22Rv1 (cell line): ENCODE data around the gene OLR1.

Experiments
- H3K27ac ChIP-seq: fragments of 450-650 bp; 2 replicates; pipeline ENCODE4 v1.5.1; 2017
- ZFX ChIP-seq: fragments of 450-650 bp; IDR thresholded peaks from 2 replicates; pipeline ENCODE4 v1.6.1; 2017; ENCODE audit warnings: antibody characterized with exemption, borderline replicate concordance
- TF ChIP-seq, protein P1 (sequence below): fragments of 450-650 bp; IDR thresholded peaks from 2 replicates; pipeline ENCODE4 v1.5.1; 2017; ENCODE audit warnings: mild to moderate bottlenecking

OLR1 gene

DNA sequence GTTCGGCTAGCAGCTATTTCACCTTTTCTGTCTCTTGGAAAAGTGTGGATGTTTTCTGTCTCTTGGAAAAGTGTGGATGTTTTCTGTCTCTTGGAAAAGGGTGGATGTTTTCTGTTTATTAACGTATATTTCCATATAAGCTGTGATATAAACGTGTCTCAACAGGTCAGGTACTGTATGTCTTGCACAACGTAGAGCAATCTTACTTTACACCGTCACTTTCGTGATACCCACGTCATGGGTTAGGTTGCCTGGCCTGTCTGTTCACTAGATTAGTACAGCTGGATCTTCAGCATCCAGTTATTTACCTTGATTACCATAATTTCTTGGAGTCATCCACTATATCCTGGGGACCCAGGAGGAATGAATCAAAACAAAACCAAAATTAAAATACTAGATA lies 56.0 kb downstream of the OLR1 start:
- H3K27ac ChIP-seq = no peak overlapping the region
- no peak for TF ChIP-seq ZFX
- TF ChIP-seq, protein P1, sequence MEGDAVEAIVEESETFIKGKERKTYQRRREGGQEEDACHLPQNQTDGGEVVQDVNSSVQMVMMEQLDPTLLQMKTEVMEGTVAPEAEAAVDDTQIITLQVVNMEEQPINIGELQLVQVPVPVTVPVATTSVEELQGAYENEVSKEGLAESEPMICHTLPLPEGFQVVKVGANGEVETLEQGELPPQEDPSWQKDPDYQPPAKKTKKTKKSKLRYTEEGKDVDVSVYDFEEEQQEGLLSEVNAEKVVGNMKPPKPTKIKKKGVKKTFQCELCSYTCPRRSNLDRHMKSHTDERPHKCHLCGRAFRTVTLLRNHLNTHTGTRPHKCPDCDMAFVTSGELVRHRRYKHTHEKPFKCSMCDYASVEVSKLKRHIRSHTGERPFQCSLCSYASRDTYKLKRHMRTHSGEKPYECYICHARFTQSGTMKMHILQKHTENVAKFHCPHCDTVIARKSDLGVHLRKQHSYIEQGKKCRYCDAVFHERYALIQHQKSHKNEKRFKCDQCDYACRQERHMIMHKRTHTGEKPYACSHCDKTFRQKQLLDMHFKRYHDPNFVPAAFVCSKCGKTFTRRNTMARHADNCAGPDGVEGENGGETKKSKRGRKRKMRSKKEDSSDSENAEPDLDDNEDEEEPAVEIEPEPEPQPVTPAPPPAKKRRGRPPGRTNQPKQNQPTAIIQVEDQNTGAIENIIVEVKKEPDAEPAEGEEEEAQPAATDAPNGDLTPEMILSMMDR = no peak

DNA sequence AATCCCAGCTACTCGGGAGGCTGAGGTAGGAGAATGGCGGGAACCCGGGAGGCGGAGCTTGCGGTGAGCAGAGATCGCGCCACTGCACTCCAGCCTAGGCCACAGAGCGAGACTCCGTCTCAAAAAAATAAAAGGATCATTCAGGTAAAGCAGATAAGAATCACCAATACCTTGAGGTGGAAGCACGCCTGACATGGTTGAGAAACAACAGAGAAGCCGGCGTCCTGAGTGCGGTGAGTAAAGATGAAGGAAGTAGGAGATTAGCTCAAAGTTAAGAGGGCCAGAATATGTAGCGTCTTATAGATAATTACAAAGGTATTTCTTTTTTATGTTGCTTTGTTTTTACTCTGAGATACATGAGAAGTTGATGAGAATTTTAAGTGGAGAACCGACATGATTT lies 56.6 kb downstream of the OLR1 start:
- TF ChIP-seq ZFX = no peak
- TF ChIP-seq, protein P1 = no peak
- no peak overlapping the region for H3K27ac ChIP-seq

DNA sequence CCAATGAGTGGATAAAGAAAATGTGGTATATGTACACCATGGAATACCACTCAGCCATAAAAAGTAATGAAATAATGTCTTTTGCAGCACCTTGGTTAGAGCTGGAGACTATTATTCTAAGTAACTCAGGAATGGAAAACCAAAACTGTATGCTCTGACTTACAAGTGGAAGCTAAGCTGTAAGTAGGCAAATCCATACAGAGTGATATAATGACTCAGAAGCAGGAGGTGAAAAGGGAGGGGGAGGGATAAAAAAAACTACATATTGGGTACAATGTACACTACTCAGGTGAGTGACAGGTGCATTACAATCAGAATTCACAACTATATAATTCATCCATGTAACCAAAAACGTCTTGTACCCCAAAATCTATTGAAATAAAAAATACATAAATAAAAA lies 58.0 kb downstream of the OLR1 start:
- TF ChIP-seq ZFX = no peak
- TF ChIP-seq, protein P1 = no peak
- H3K27ac ChIP-seq = no peak overlapping the region

DNA sequence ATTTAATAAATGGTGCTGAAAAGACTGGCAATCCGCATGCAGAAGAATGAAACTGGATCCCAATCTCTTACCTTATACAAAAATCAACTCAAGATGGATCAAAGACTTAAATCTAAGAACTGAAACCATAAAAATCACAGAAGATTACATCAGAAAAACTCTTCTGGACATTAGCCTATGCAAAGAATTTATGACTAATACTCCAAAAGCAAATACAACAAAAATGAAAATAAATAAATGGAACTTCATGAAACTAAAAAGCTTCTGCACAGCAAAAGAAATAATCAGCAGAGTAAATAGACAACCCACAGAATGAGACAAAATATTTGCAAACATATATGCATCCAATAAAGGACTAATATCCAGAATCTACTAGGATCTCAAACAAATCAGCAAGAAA lies 58.9 kb downstream of the OLR1 start:
- no peak overlapping the region for H3K27ac ChIP-seq
- TF ChIP-seq, protein P1 = no peak
- no peak for TF ChIP-seq ZFX

DNA sequence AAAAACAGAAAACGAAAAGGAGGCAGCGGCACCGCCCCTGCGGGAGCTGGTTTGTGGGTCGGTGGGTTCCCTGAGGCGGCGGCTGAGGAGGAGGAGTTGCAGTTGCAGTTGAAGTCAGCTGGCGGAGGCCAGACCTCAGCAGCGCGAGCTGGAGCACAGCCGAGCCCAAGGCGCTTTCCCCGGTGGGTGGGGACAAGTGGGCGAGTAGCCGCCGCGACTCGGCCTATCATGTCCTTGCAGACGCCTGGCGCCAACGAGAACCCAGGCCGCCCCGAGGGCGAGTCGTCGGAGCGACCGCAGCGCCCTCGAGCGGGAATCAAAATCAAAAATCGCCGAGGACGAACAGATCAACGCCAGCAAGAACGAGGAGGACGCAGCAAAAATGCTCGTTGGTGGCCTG lies 60.5 kb downstream of the OLR1 start:
- no peak for TF ChIP-seq ZFX
- TF ChIP-seq, protein P1 = no peak
- H3K27ac ChIP-seq = no peak overlapping the region

DNA sequence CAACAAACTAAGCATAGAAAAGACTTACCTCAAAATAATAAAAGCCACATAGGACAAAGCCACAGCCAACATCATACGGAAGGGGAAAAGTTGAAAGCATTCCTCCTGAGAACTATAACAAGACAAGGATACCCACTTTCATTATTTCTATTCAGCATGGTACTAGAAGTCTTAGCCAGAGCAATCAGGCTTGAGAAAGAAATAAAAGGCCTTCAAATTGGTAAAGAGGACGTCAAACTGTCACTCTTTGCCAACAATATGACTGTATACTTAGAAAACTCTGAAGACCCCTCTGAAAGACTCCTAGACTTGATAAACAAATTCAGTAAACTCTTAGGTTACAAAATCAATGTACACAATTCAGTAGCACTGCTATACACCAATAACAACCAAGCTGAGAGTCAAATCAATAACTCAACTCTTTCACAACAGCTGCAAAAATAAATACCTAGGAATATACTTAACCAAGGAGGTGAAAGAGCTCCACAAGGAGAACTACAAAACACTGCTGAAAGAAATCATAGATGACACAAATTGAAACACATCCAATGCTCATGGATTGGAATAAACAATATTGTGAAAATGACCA lies 61.6 kb downstream of the OLR1 start:
- TF ChIP-seq, protein P1 = no peak
- no peak for TF ChIP-seq ZFX
- no peak overlapping the region for H3K27ac ChIP-seq
